GM18507 (cell line): ENCODE measurements around the gene NUAK1.

Source experiments
- DNase-seq: peaks from one replicate; pipeline ENCODE4 v3.0.0; 2011; ENCODE audit warnings: low read depth; ENCODE audit not compliant: insufficient read length; ENCODE audit errors: extremely low spot score
- FAIRE-seq: peaks from 2 replicates; lab custom pipeline; 2011; peaks lifted over from hg19 to GRCh38; lab: Jason Lieb, UNC

The NUAK1 gene

DNA sequence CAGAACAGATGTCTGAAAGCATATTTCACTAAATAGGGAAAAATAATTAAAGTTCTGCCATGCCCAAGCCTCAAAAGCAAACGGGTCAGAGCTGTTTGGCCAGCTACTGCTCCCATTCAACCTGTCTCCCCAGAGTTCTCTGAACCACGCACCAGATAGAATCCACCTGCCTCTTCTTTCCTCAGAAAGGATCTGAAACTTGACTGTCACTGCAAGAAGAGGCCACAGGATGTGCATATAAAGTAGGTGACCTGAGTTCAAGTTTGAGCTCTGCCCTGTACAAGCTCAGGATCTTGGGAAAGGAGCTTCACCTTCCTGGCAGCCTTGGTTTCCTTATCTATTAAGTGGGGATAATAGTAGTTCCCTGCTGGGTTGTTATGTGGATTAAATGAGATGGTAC is 91.8 kb downstream of the NUAK1 start:
- FAIRE-seq = no peak
- no peak for DNase-seq

DNA sequence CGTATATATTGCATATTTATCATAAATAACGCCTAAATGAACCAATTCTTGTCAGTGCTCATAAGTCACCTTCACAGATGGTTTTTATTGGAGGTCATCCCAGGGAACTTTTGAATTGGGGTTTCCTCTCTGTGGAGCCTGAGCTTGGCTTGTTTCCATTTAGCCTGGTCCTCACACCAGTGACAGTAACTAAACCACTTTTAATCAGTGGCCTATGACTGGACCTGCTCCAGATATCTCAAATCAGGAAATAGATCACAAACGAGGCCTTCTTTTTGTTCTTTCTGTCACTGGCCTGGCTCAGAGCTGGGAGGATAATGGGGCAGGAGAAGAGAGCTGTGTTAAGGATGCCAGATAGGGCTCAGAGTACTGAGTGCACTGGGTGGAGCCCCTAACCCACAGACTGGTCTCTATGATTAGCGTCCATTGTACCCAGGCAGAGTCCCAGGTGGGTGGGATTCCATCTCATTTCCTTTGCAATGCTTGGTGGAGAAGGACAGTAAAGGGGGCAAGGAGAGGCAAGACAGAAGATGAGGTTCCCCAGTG is 92.4 kb downstream of the NUAK1 start:
- no peak for DNase-seq
- FAIRE-seq = no peak

GRCh38 chr12:106045251-106045674 is 93.5 kb downstream of the NUAK1 start:
- DNase-seq = no peak
- FAIRE-seq = no peak

- FAIRE-seq (no peak), DNase-seq (no peak)
These were observed 94.0 kb downstream of the NUAK1 start for GRCh38 chr12:106044773-106045172.

DNA sequence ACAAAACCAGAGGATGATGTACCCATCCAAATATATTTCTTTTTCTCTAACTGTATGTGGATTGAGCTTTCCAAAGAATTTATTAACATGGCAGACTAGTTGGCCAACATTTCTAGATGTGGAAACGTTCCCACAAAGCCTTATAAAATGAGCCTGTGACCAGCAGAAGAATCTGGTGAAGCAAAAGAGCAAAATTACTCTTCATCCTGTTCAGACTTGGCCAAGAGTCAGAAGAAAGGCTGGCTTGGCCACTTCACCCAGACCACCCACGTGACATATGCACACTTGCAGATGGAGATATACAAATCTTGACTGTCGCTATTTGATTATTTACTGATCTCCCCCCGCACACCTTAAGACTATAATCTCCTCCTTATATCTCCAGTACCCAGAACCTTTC is 96.7 kb downstream of the NUAK1 start:
- no peak for FAIRE-seq

DNA sequence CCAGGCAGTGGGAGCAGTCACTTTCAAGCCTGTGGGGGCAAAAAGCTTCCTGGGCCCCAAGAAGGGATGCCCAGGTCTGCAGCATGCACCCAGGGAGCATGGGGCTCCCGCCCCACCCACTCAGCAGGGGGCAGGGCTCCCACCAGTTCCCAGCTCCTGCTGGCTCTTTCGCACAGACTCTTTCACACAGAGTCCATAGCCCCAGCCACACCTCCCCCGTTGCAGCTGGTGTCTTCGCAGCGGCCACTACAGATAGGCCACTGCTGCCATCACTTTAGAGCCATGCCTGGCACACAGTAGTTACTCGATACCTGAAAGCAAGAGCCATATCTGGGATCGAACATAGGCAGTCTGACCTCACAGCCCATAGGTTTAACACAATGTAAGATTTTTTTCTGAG is 98.2 kb downstream of the NUAK1 start:
- no peak for FAIRE-seq
- no peak for DNase-seq

More for the DNA sequence above, 96.7 kb downstream of the NUAK1 start:
- no peak for DNase-seq

GRCh38 chr12:106039646-106040404 is 98.9 kb downstream of the NUAK1 start:
- FAIRE-seq (no peak), DNase-seq (no peak)

DNA sequence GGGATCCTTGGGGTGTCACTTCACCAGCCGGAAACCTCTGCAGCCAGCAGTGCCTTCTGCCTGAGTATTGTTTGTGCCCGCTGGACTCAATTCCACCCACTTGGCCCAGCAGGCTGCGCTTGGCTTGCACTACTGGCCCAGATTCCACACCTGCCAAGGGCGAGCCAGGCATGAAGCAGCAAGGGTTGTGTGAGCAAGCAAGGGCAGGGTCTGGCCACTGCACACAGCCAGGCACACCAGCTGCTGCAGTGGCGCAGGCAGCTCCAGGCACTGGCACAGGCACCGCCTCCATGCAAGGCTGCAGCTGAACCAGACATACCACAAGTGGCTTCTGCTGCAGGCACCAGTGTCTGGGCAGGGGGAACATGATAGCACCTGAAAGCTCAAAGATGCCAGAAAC is 99.5 kb downstream of the NUAK1 start:
- FAIRE-seq = no peak
- no peak for DNase-seq

- FAIRE-seq (no peak), DNase-seq (no peak)
These were observed 101.0 kb downstream of the NUAK1 start for GRCh38 chr12:106037524-106038298.

GRCh38 chr12:106035421-106035820 is 103.3 kb downstream of the NUAK1 start:
- no peak for DNase-seq
- no peak for FAIRE-seq

DNA sequence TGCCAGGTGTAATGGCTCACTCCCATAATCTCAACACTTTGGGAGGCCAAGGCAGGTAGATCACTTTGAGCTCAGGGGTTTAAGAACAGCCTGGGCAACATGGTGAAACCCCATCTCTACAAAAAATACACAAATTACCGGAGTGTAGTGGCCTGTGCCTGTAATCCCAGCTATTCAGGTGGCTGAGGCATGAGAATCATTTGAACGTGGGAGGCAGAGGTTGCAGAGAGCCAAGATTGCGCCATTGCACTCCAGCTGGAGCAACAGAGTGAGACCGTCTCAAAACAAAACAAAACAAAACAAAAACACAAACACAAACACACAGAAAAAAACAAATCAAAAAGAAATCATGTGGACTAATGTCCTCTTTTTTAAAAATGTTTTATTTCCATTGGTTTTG is 104.4 kb downstream of the NUAK1 start:
- FAIRE-seq = no peak

DNA sequence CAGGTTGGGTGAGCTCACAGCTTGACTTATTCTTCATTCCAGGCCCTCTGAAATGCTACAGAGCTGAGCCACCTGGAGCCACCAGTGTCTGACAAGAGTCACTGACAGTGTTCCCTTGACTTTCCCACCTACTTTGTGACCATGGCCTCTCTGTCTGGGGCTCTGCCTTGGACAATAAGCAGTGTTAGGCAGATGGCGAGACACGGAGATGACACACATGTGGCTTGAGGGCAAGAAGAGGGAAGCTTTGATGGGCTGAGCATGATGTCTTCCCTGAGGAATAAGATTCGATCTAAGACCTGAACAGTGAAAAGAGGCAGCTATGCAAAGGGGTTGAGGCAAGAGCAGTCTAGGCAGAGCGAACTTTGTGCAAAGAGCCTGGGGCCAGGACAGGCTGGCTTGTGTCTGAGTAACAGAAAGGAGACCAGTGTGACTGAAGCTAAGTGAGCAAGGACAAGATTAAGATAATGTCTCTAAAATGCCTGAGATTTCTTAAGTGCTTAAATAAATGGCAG is 105.5 kb downstream of the NUAK1 start:
- FAIRE-seq (no peak), DNase-seq (no peak)

More for the DNA sequence above, 104.4 kb downstream of the NUAK1 start:
- no peak for DNase-seq

- FAIRE-seq = no peak
- DNase-seq = no peak
These were observed 106.2 kb downstream of the NUAK1 start for GRCh38 chr12:106032623-106032925.

DNA sequence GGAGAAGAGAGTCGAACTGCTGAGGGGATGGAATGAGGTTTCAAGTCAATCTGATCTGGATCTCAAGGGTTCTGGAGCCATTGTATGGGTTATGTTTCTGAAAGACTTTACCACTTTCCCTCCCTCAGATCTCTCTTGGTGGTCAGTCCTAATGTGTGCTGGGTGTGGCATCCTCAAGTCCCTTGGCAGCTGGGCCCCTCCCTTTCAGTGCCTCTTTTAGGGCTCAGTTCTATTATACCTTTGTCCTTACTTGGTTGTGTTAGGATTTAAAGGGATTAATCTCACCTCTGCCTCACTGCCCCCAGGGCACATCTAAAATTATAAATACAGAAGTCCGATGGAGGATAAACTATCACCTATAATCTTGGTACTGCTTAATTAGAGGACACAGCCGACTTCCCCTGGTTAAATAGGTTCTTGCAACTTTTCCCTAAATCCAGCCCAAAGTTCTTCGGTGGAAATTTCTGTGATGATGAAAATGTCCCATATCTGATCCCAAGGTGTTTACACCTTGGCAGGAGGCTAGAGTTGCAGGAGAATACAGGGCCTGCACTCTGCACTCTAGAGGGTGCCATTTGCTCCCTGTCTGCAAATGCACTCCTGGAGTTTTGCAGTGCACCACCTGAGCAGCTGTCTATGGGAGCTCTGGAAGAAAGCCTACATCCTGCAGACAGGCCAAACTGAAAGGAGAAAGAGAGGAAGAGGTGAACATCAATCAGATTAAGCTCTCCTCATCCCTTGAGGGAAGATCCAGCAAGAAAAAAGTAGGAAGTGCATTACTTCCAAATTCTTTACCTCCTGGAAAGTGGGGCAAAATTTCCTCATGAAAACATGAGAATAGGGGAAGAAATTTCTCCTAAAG is 106.8 kb downstream of the NUAK1 start:
- DNase-seq (no peak), FAIRE-seq (no peak)

GRCh38 chr12:106030210-106031071 is 108.3 kb downstream of the NUAK1 start:
- no peak for FAIRE-seq

GRCh38 chr12:106029532-106029931 is 109.2 kb downstream of the NUAK1 start:
- FAIRE-seq (no peak), DNase-seq (no peak)

More at GRCh38 chr12:106030210-106031071, 108.3 kb downstream of the NUAK1 start:
- no peak for DNase-seq

DNA sequence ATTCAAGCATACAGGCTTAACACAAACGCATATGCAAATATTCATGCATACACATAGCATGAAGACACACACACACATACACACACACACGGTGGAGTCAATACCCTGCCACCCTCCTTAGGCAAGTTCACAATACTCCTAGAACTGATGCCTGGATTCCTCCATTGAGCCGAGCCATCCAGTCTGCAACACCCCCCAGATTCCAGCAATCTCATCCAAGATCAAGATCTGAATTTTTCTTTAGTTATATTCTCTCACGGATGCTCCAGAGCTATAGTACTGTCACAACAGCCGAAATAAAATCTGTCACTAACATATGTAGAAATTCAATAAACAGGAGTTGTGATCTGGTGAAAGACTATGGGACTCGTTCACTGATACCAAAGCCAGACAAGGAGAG is 110.8 kb downstream of the NUAK1 start:
- FAIRE-seq = no peak
- no peak for DNase-seq

GRCh38 chr12:106027286-106027685 is 111.5 kb downstream of the NUAK1 start:
- DNase-seq (no peak), FAIRE-seq (no peak)

- FAIRE-seq (no peak), DNase-seq (no peak)
These were observed 113.6 kb downstream of the NUAK1 start for GRCh38 chr12:106025129-106025528.
